NB4 (cell line): ENCODE data around the gene IRS1.

ENCODE experiments used
- MYC ChIP-seq: IDR thresholded peaks from 2 replicates; pipeline ENCODE4 v1.6.1; 2011; ENCODE audit warnings: low read depth, low read length
- POLR2A ChIP-seq: IDR thresholded peaks from 2 replicates; pipeline ENCODE4 v1.6.1; 2011; ENCODE audit warnings: mild to moderate bottlenecking; ENCODE audit not compliant: insufficient read length; ENCODE audit errors: extremely low read depth
- TF ChIP-seq, protein P1 (sequence below): IDR thresholded peaks from one replicate; pipeline ENCODE4 v1.5.1; 2012; ENCODE audit warnings: low read depth, low read length

DNA sequence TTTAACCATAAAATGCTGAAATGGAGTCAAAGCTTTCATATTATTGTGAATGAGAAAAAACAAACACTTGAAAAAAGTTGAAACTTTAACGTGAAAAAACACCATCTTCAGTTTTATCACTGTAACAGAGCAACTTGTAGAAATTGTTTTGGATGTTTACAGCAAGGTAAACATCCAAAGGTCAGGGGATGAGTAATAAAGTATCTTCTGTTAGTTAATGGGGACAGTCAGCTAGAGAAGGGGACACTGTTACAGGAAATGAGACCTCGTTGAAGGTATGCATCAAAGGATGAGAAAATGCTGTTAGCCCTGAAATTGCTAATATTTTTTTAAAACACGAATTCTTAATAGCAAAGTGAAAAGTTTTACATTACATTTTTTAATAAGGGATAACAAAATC is 39.1 kb upstream of the IRS1 start:
- TF ChIP-seq, protein P1, sequence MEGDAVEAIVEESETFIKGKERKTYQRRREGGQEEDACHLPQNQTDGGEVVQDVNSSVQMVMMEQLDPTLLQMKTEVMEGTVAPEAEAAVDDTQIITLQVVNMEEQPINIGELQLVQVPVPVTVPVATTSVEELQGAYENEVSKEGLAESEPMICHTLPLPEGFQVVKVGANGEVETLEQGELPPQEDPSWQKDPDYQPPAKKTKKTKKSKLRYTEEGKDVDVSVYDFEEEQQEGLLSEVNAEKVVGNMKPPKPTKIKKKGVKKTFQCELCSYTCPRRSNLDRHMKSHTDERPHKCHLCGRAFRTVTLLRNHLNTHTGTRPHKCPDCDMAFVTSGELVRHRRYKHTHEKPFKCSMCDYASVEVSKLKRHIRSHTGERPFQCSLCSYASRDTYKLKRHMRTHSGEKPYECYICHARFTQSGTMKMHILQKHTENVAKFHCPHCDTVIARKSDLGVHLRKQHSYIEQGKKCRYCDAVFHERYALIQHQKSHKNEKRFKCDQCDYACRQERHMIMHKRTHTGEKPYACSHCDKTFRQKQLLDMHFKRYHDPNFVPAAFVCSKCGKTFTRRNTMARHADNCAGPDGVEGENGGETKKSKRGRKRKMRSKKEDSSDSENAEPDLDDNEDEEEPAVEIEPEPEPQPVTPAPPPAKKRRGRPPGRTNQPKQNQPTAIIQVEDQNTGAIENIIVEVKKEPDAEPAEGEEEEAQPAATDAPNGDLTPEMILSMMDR: no peak
- TF ChIP-seq POLR2A (no peak), MYC (no peak)
